Panc1 (cell line): ENCODE data around the gene MLN. TPM values are rescaled to one million over a fixed set of nuclear protein-coding genes. Genes with fewer than 3 reads are reported as not detected.

Experiments
- ATAC-seq: fragments of 200-7000 bp; cut with Tn5 transposase; 2 replicates; pipeline ENCODE4 v1.9.1; 2020; ENCODE audit warnings: mild to moderate bottlenecking, moderate library complexity
- BruUV-seq: library from RNA; stranded (reverse); fragments of 400-500 nt; replicated peaks from 2 replicates; lab custom pipeline; 2021; lab: Mats Ljungman, UMichigan
- CTCF ChIA-PET: fragments of 300-600 bp; sonication (Branson Sonifier 250); formaldehyde crosslinking; loops from one replicate; lab custom pipeline; 2022; ENCODE audit warnings: antibody characterized with exemption; lab: Charles Lee
- POLR2A ChIA-PET: fragments of 300-600 bp; sonication (Branson Sonifier 250); formaldehyde crosslinking; loops from one replicate; lab custom pipeline; 2022; ENCODE audit warnings: antibody characterized with exemption; lab: Charles Lee
- DNase-seq: peaks from one replicate; pipeline ENCODE4 v3.0.0-alpha.2; 2010; ENCODE audit warnings: low read depth, low spot score
- H3K27ac ChIP-seq: 2 replicates; pipeline ENCODE4 v1.5.1; 2011; ENCODE audit warnings: mild to moderate bottlenecking, low read length, inconsistent platforms
- H3K27me3 ChIP-seq: fragments of 200-500 bp; sonication (Bioruptor generic); 2 replicates; pipeline ENCODE4 v1.6.0; 2014; ENCODE audit warnings: low read length, inconsistent platforms; ENCODE audit not compliant: control insufficient read depth, insufficient read depth
- H3K36me3 ChIP-seq: fragments of 200-500 bp; sonication (Bioruptor generic); 2 replicates; pipeline ENCODE4 v1.5.1; 2014; ENCODE audit warnings: inconsistent platforms, mild to moderate bottlenecking, low read length, moderate library complexity; ENCODE audit not compliant: control insufficient read depth, insufficient read depth
- H3K4me1 ChIP-seq: 2 replicates; pipeline ENCODE4 v1.5.1; 2011; ENCODE audit warnings: inconsistent platforms, mild to moderate bottlenecking, low read length, moderate library complexity; ENCODE audit not compliant: control insufficient read depth, insufficient read depth
- H3K4me3 ChIP-seq, 2 experiments: 2 replicates each; pipeline ENCODE4 v1.5.1; 2011 to 2012; ENCODE audit warnings: low read depth in 2 of 2, low read length in 2 of 2, mild to moderate bottlenecking in 2 of 2, inconsistent platforms in 1 of 2, moderate library complexity in 1 of 2
- H3K9me3 ChIP-seq: fragments of 200-500 bp; sonication (Bioruptor generic); 2 replicates; pipeline ENCODE4 v1.5.1; 2014; ENCODE audit warnings: low read depth, mild to moderate bottlenecking, inconsistent platforms, low read length, moderate library complexity; ENCODE audit not compliant: control insufficient read depth, insufficient read depth
- POLR2AphosphoS5 ChIP-seq: IDR thresholded peaks from 2 replicates; pipeline ENCODE4 v1.6.1; 2012; ENCODE audit warnings: mild to moderate bottlenecking, low read depth, low read length, moderate library complexity
- SIN3A ChIP-seq: IDR thresholded peaks from 2 replicates; pipeline ENCODE4 v1.6.1; 2012; ENCODE audit warnings: low read depth, mild to moderate bottlenecking, low read length, moderate library complexity, borderline replicate concordance; ENCODE audit not compliant: insufficient read depth
- TCF7L2 ChIP-seq: IDR thresholded peaks from 2 replicates; pipeline ENCODE4 v1.6.1; 2011; ENCODE audit warnings: mild to moderate bottlenecking, low read depth, low read length, inconsistent platforms
- in situ Hi-C: cut with HindIII; loops from 2 replicates; pipeline ENCODE4 v1.10.0; 2016; ENCODE audit warnings: low sequenced_read_pairs, low pct_unique_long_range_greater_than_20kb
- intact Hi-C: fragments of 100-400 bp; cut with micrococcal nuclease; formaldehyde crosslinking; loops from one replicate; pipeline ENCODE4 v1.10.0; 2022; ENCODE audit not compliant: unreplicated experiment
- total RNA-seq: library from RNA; stranded (reverse); gene quantifications from one replicate; pipeline ENCODE4 v1.2.1, GENCODE V29; 2021; ENCODE audit not compliant: unreplicated experiment
- TF ChIP-seq, protein P1 (sequence below), 2 experiments: IDR thresholded peaks; 2 replicates each; pipeline ENCODE4 v1.6.1; 2011 to 2012; ENCODE audit warnings: low read depth in 2 of 2, control low read depth in 1 of 2, low read length in 1 of 2, mild to moderate bottlenecking in 1 of 2, moderate library complexity in 1 of 2; ENCODE audit not compliant: insufficient read depth in 1 of 2
- TF ChIP-seq, protein P2 (sequence below): fragments of 450-650 bp; IDR thresholded peaks from 2 replicates; pipeline ENCODE4 v1.5.1; 2017; ENCODE audit warnings: mild to moderate bottlenecking

The MLN gene
- total RNA-seq, 1 experiment from 2014 or later, result not detected

DNA sequence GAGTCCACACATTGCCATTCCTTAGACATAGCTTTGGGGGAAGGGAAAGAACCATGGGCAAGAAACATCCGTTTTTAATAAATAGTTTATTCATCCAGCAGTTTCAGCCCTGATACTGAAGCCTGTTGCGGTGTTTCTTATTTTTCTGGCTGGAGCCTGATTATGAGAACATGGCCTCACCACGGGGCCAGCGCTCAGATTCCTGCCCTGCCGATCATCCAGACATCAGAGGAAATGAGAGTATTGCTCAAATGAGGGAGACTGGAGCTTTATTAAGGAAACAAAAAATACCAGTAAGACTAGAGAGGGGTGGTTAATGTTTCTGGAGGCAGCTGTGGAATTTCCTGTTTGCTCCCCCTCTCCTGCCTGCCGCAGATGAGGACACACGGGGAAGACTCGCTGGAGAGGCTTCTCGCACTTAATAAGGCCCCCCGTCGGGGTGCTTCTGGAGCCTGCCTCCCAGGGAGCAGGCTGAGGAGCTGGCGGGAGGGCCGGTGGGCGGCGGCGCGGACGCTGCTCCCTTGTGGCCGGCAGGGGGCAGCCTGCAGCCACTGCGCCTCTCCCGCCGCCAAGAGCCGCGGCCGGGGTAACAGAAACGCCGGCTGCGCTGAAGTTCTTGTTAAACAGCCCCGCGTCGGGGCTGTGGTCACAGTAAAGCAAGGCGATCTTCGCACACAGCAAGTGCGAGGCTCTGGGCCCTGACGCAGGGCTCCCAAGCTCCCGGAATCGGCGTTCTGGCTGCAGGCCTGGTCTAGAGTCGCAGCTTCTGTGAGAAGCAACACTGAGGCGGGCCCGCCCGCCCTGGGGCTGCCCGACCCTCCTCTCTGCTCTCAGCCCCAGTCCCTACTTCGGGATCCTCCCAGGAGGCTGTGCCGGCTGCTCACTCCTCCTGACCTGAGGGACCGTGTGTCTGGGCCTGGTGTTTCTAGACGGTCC lies 32.4 kb downstream of the MLN start:
- in situ Hi-C loops (no loop called here), intact Hi-C loops (loop anchor here (2.0 kb wide), 1 partner anchor 255 kb away; no protein-coding TSS in a partner anchor)
- Histone ChIP-seq H3K36me3 (peaks cover 2% of the 10 kb centered on the region; the same call in 1 of the 2 replicates), H3K27me3 (no peaks in the 10 kb centered on the region), H3K27ac (peak overlapping the region; percentile 69), H3K4me1 (peaks cover 23% of the 10 kb centered on the region), H3K9me3 (no peaks in the 10 kb centered on the region), H3K4me3 (no peak overlapping the region)
- TSS peak; percentile 55 for BruUV-seq
- TF ChIP-seq, protein P1, sequence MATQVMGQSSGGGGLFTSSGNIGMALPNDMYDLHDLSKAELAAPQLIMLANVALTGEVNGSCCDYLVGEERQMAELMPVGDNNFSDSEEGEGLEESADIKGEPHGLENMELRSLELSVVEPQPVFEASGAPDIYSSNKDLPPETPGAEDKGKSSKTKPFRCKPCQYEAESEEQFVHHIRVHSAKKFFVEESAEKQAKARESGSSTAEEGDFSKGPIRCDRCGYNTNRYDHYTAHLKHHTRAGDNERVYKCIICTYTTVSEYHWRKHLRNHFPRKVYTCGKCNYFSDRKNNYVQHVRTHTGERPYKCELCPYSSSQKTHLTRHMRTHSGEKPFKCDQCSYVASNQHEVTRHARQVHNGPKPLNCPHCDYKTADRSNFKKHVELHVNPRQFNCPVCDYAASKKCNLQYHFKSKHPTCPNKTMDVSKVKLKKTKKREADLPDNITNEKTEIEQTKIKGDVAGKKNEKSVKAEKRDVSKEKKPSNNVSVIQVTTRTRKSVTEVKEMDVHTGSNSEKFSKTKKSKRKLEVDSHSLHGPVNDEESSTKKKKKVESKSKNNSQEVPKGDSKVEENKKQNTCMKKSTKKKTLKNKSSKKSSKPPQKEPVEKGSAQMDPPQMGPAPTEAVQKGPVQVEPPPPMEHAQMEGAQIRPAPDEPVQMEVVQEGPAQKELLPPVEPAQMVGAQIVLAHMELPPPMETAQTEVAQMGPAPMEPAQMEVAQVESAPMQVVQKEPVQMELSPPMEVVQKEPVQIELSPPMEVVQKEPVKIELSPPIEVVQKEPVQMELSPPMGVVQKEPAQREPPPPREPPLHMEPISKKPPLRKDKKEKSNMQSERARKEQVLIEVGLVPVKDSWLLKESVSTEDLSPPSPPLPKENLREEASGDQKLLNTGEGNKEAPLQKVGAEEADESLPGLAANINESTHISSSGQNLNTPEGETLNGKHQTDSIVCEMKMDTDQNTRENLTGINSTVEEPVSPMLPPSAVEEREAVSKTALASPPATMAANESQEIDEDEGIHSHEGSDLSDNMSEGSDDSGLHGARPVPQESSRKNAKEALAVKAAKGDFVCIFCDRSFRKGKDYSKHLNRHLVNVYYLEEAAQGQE (IDR thresholded peaks at IDR 0.05; ENCODE audit: insufficient read depth in 1 of 2, low read depth in 2 of 2, low read length in 1 of 2), result no peak
- no peak for TF ChIP-seq SIN3A
- TF ChIP-seq, protein P2, sequence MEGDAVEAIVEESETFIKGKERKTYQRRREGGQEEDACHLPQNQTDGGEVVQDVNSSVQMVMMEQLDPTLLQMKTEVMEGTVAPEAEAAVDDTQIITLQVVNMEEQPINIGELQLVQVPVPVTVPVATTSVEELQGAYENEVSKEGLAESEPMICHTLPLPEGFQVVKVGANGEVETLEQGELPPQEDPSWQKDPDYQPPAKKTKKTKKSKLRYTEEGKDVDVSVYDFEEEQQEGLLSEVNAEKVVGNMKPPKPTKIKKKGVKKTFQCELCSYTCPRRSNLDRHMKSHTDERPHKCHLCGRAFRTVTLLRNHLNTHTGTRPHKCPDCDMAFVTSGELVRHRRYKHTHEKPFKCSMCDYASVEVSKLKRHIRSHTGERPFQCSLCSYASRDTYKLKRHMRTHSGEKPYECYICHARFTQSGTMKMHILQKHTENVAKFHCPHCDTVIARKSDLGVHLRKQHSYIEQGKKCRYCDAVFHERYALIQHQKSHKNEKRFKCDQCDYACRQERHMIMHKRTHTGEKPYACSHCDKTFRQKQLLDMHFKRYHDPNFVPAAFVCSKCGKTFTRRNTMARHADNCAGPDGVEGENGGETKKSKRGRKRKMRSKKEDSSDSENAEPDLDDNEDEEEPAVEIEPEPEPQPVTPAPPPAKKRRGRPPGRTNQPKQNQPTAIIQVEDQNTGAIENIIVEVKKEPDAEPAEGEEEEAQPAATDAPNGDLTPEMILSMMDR, result peak; percentile 98
- TF ChIP-seq POLR2AphosphoS5, result peak; percentile 68
- TF ChIP-seq TCF7L2, result no peak
- CTCF ChIA-PET, result interaction anchor here (0.6 to 1.1 kb wide), 2 partner anchors 193 to 397 kb away, joined by 4 to 5 read pairs; no protein-coding TSS in a partner anchor
- POLR2A ChIA-PET, result interaction anchor here (0.6 to 0.8 kb wide), 2 partner anchors 16 to 151 kb away, joined by 3 to 5 read pairs; no protein-coding TSS in a partner anchor
- DNase-seq, result no peak
- peak; percentile 83 for ATAC-seq

DNA sequence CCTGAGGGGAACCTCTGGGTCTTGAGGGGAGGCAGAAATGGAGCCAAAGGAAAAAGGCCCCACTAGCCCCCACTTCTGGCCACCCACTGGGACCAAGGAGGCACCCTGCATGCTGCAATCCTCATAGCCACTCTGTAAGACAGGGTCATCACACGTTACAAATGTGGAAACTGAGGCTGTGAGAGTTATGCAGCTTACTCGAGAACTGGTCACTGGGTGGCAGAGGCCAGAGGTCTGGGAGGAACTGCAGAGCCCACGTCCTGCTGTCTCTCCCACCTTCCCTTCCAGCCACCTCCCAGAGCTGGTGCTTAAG lies 33.0 kb downstream of the MLN start:
- ATAC-seq, result no peak
- TF ChIP-seq SIN3A (no peak), POLR2AphosphoS5 (0 out of 2 replicates have a peak, but pooled peaks have one; percentile 55), TCF7L2 (no peak)
- TF ChIP-seq, protein P1 (IDR thresholded peaks at IDR 0.05; ENCODE audit: insufficient read depth in 1 of 2, low read depth in 2 of 2, low read length in 1 of 2), result no peak
- TF ChIP-seq, protein P2, result no peak
- DNase-seq, result no peak
- H3K4me1 ChIP-seq, result peaks cover 23% of the 10 kb centered on the region
- CTCF ChIA-PET, result interaction anchor here (0.6 to 1.1 kb wide), 2 partner anchors 193 to 397 kb away, joined by 4 to 5 read pairs; no protein-coding TSS in a partner anchor
- no peak overlapping the region for H3K4me3 ChIP-seq
- intact Hi-C loops, result loop anchor here (2.0 kb wide), 1 partner anchor 256 kb away; no protein-coding TSS in a partner anchor
- no TSS peak for BruUV-seq
- no peaks in the 10 kb centered on the region; the same call in 1 of the 2 replicates for H3K36me3 ChIP-seq
- H3K27me3 ChIP-seq, result no peaks in the 10 kb centered on the region
- in situ Hi-C loops, result no loop called here
- H3K9me3 ChIP-seq, result no peaks in the 10 kb centered on the region
- POLR2A ChIA-PET, result no interaction called here
- peak overlapping the region; percentile 65 for H3K27ac ChIP-seq
